ENCODE measurements around the gene MRFAP1. TPM values are rescaled to one million over a fixed set of nuclear protein-coding genes. Genes with fewer than 3 reads are reported as not detected.

MRFAP1 gene
- total and polyA plus RNA-seq, 8 donors: 70.2 to 178 (median 108) TPM

- Histone ChIP-seq H3K4me3 (no peak overlapping the region), H3K9me3 (no peaks in the 10 kb centered on the region), H3K36me3 (peaks cover 0 to 10% (median 3%) of the 10 kb centered on the region in 3 donors), H3K4me1 (no peaks in the 10 kb centered on the region), H3K27me3 (no peaks in the 10 kb centered on the region), H3K27ac (no peak overlapping the region)
- FAIRE-seq: no peak
- WGBS, 2 donors: 95% methylated on average over 22 of the region's 22 CpGs
- peak in 1 of 6 donors; percentile 46 for DNase-seq
- no peak for ATAC-seq
- intact Hi-C loops (cut with DNase I): no loop called here
- no peak for TF ChIP-seq CTCF (IDR thresholded peaks at IDR 0.05)
These were observed 46.1 kb upstream of the MRFAP1 start for GRCh38 chr4:6594341-6594740.

DNA sequence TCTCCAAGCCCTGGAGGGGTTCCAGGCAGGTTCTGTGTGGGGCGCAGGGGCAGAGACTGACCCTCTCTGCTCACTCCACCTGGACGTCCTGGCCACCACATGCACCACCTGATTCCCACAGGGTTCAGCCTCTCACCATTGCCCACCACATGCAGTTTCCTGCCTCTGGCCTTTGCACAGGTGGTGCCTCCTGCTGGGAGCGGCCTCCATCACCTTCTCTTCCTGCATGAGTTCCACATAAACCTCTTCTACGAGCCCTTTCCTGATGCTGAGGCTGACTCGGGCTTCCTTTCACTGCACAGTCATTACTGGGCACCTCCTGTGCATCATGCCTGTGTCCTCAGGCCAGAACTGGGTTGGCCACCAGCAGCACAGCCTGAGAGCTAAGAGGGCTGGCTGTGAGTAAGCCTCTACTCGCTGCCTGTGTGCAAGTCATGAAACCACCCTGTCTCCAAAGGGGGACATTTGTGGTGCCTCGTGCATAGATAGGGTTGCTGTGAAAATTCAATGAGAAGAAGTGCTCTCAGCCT lies 45.6 kb upstream of the MRFAP1 start:
- no peak for FAIRE-seq
- no peak for TF ChIP-seq CTCF (IDR thresholded peaks at IDR 0.05)
- Histone ChIP-seq H3K27ac (no peak overlapping the region), H3K36me3 (peaks cover 0 to 10% (median 3%) of the 10 kb centered on the region in 3 donors), H3K4me3 (no peak overlapping the region), H3K9me3 (no peaks in the 10 kb centered on the region), H3K27me3 (no peaks in the 10 kb centered on the region), H3K4me1 (no peaks in the 10 kb centered on the region)
- intact Hi-C loops (cut with DNase I): no loop called here
- DNase-seq: no peak
- no peak for ATAC-seq
- 88 to 96% methylated on average over 7 of the region's 7 CpGs for WGBS, 2 donors

DNA sequence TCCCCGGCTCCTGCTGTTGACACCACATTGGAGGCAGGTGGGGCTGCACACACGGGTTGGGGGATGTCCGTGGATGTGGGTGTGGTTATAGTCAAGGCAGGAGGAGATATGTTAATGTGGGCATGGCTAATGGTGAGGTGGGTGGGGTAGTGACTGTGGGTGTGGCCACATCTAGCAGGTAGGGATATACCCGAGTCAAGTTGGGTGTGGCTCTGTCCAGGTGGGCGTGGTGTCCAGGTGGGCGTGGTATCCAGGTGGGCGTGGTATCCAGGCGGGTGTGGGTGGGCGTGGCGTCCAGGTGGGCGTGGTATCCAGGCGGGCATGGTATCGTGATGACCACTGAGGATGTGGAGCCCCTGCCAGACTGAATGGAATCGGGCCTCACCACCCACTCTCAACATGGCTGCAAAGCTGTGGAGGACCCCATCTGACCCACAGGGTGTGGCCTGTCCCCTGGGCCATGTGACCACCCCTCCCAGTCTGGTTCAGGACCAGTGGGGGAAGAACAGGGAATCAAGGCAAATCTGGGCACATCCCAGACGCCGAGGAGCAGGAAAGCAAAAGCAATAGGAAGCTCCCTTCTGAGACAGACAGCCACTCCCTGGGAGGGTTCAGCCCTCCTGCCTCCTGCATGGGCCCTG lies 44.5 kb upstream of the MRFAP1 start:
- H3K27me3 ChIP-seq: no peaks in the 10 kb centered on the region
- WGBS, 2 donors: 62 to 78% methylated on average over 15 to 16 of the region's 16 CpGs
- H3K36me3 ChIP-seq: peaks cover 0 to 10% (median 3%) of the 10 kb centered on the region in 3 donors
- intact Hi-C loops (cut with DNase I): no loop called here
- no peaks in the 10 kb centered on the region for H3K4me1 ChIP-seq
- H3K9me3 ChIP-seq: no peaks in the 10 kb centered on the region
- TF ChIP-seq CTCF (IDR thresholded peaks at IDR 0.05): no peak
- no peak overlapping the region for H3K4me3 ChIP-seq
- peak in 1 of 6 donors; percentile 56 for DNase-seq
- no peak for ATAC-seq
- H3K27ac ChIP-seq: no peak overlapping the region
- no peak for FAIRE-seq

- TF ChIP-seq CTCF (IDR thresholded peaks at IDR 0.05): no peak
- H3K27ac ChIP-seq: no peak overlapping the region
- no peaks in the 10 kb centered on the region for H3K27me3 ChIP-seq
- intact Hi-C loops (cut with DNase I): no loop called here
- no peak overlapping the region for H3K4me3 ChIP-seq
- peaks cover 0 to 10% (median 3%) of the 10 kb centered on the region in 3 donors for H3K36me3 ChIP-seq
- FAIRE-seq (no peak), ATAC-seq (no peak), DNase-seq (peak in 1 of 6 donors; percentile 33)
- WGBS, 2 donors: 93 to 97% methylated on average over 17 of the region's 17 CpGs
- H3K9me3 ChIP-seq: no peaks in the 10 kb centered on the region
- H3K4me1 ChIP-seq: no peaks in the 10 kb centered on the region
These were observed 43.5 kb upstream of the MRFAP1 start for GRCh38 chr4:6596948-6597347.

- intact Hi-C loops (cut with DNase I): no loop called here
- Histone ChIP-seq H3K9me3 (no peaks in the 10 kb centered on the region), H3K27ac (no peak overlapping the region), H3K4me3 (no peak overlapping the region), H3K36me3 (peaks cover 0 to 10% (median 3%) of the 10 kb centered on the region in 3 donors), H3K27me3 (no peaks in the 10 kb centered on the region), H3K4me1 (no peaks in the 10 kb centered on the region)
- FAIRE-seq (no peak), DNase-seq (no peak), ATAC-seq (no peak)
- TF ChIP-seq CTCF (IDR thresholded peaks at IDR 0.05): no peak
- WGBS, 2 donors: 85 to 89% methylated on average over 10 of the region's 10 CpGs
These were observed 42.4 kb upstream of the MRFAP1 start for GRCh38 chr4:6598127-6598526.

All from pancreas (tissue), 10 donors.